ENCODE measurements around the gene FGFR2. TPM values are rescaled to one million over a fixed set of nuclear protein-coding genes. Genes with fewer than 3 reads are reported as not detected.

Gene FGFR2
- total RNA-seq, 1 experiment from 2014 or later = 135 TPM

- no peak overlapping the region for H3K18ac ChIP-seq (ENCODE audit: insufficient read length, low read depth, low read length)
- no peak overlapping the region for H3K56ac ChIP-seq (ENCODE audit: insufficient read length, low read depth, low read length)
- no peak overlapping the region for H2BK120ac ChIP-seq (ENCODE audit: low read depth, low read length, poor library complexity, severe bottlenecking)
- peak overlapping the region; percentile 28 for H3K4me2 ChIP-seq (ENCODE audit: insufficient read depth, insufficient read length, low read length)
- H3K14ac ChIP-seq (ENCODE audit: insufficient read depth, low read length) = no peak overlapping the region
- H3K23me2 ChIP-seq (ENCODE audit: insufficient read length, low read depth, low read length, poor library complexity, severe bottlenecking) = no peaks in the 10 kb centered on the region
- peak overlapping the region in 1 of 3 experiments; percentile 16; a peak in 2 of 7 replicates for H3K27ac Mint-ChIP-seq
- H2AFZ ChIP-seq (ENCODE audit: low read length) = no peak overlapping the region
- H3K9me3 ChIP-seq (ENCODE audit: control insufficient read depth, low read depth, low read length) = no peaks in the 10 kb centered on the region
- no peak overlapping the region for H2BK15ac ChIP-seq (ENCODE audit: low read depth, low read length)
- no peak overlapping the region for H4K91ac ChIP-seq (ENCODE audit: insufficient read length, low read depth, low read length)
- WGBS (ENCODE audit: extremely low coverage, insufficient read length, low lambda C conversion rate) = no CpG with 5 or more reads among the region's 9 CpGs
- H3K9me3 Mint-ChIP-seq = peaks cover 2 to 3% of the 10 kb centered on the region in 2 experiments; a peak in 4 of 5 replicates
- H3K27me3 ChIP-seq (ENCODE audit: insufficient read depth, low read length) = no peaks in the 10 kb centered on the region
- no peak for DNase-seq
- no peak overlapping the region for H2AK5ac ChIP-seq (ENCODE audit: insufficient read length, low read length)
- H2BK20ac ChIP-seq (ENCODE audit: low read depth, low read length, poor library complexity, severe bottlenecking) = no peak overlapping the region
- TF ChIP-seq CTCF (conservative IDR thresholded peaks at IDR 0.05) = no peak
- H3K79me2 ChIP-seq (ENCODE audit: insufficient read depth, low read length) = no peaks in the 10 kb centered on the region; the same call in 1 of the 2 replicates
- peaks cover 6% of the 10 kb centered on the region for H3K27me3 Mint-ChIP-seq (ENCODE audit: low read depth)
- no peak overlapping the region for H2BK12ac ChIP-seq (ENCODE audit: insufficient read length, low read depth, low read length)
- peaks cover 3% of the 10 kb centered on the region; the same call in 1 of the 2 replicates for H3K4me1 ChIP-seq (ENCODE audit: insufficient read depth, low read length)
- H4K8ac ChIP-seq (replicated peaks; ENCODE audit: insufficient read length, low read depth, low read length) = no peak overlapping the region
- no peaks in the 10 kb centered on the region for H4K20me1 ChIP-seq (ENCODE audit: control insufficient read depth, insufficient read depth, insufficient read length)
- no peak overlapping the region for H3T11ph ChIP-seq (ENCODE audit: low read length)
- H3K36me3 Mint-ChIP-seq (ENCODE audit: insufficient read depth in 1 of 3, low read depth in 3 of 3) = peaks cover 2 to 7% (median 4%) of the 10 kb centered on the region in 3 experiments; a peak in 6 of 7 replicates
- peaks cover 32 to 35% of the 10 kb centered on the region in 2 experiments for H3K4me1 Mint-ChIP-seq
- no peak overlapping the region for H3K27ac ChIP-seq (ENCODE audit: insufficient read length, low read depth, low read length)
- no peak overlapping the region for H3K23ac ChIP-seq (ENCODE audit: insufficient read length, low read depth, low read length)
- no peak overlapping the region for H2BK5ac ChIP-seq (ENCODE audit: insufficient read length, low read length)
- H4K5ac ChIP-seq (ENCODE audit: insufficient read length, low read depth, low read length) = no peak overlapping the region
- H3K4me3 Mint-ChIP-seq = peak overlapping the region; percentile 22 to 27; a peak in 4 of 5 replicates
- H3K79me1 ChIP-seq (ENCODE audit: insufficient read depth, low read depth, low read length, poor library complexity, severe bottlenecking) = no peaks in the 10 kb centered on the region
- no peak overlapping the region for H3K4ac ChIP-seq (ENCODE audit: low read depth, low read length)
- no peak overlapping the region for H3K9ac ChIP-seq (ENCODE audit: extremely low read depth, insufficient read length, low read length)
Measured at GRCh38 chr10:121600611-121601010, 2.4 kb upstream of the FGFR2 start.

All from H9 (cell line).